ENCODE data around the gene TSNAX.
"Not testable (repeated sequence)": the region's sequence is repeated elsewhere in the genome, so short reads cannot be mapped to it uniquely, and the experiment has no call there.

Gene TSNAX

DNA sequence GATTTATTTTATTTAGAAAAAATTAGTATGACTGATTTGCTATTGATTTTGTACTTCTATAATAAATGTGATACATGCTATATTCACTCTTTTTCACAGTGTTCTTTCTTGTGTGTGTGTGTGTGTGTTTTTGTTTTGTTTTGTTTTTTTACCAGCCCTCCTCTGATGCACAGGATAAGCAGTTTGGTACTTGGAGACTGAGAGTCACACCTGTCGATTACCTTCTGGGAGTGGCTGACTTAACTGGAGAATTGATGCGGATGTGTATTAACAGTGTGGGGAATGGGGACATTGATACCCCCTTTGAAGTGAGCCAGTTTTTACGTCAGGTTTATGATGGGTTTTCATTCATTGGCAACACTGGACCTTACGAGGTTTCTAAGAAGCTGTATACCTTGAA is 35.9 kb downstream of the TSNAX start:
- no peak for DNase-seq

DNA sequence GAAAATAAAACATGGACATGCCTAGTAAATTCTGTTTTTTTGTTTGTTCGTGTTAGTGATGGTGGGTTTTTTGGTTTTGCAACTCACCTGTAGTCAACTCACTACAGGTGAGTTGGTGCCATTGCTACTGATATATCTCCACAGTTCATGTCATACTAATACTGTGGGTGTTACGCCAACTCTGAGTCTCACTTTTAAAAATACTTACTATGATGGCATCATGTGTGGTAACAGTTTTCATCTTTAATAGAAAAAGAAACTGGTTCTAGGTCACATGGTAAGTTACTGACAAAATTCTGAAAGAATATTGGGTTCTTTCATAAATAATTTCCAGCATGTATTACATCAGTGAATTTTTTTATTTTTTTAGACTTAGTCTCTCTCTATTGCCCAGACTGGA is 38.0 kb downstream of the TSNAX start:
- DNase-seq, result no peak

DNA sequence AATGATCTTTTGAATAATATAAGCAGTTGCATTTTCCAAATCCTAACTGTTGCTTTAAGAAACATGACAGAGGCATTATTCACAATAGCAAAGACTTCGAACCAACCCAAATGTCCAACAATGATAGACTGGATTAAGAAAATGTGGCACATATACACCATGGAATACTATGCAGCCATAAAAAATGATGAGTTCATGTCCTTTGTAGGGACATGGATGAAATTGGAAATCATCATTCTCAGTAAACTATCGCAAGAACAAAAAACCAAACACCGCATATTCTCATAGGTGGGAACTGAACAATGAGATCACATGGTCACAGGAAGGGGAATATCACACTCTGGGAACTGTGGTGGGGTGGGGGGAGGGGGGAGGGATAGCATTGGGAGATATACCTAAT is 41.8 kb downstream of the TSNAX start:
- DNase-seq, result not testable (repeated sequence)

DNA sequence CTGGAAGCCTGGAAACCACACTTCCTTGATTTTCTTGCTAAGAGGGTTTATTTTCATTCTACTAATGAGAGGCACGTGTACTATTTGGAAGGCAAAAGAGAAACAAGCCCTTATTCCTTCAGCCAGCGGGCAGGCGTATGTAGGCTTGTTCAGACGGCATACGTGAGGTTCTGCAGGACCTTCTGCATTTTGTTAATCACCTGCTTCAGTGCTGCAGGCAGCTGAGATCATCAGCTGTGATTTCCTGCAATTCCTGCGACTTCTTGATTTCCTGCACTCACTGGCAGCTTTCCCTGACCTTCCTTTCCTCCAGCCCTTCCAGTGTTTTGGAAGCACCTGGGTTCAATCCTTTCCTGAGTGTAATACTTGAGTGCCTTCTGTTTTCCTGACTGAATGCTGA is 43.4 kb downstream of the TSNAX start:
- DNase-seq, result no peak

DNA sequence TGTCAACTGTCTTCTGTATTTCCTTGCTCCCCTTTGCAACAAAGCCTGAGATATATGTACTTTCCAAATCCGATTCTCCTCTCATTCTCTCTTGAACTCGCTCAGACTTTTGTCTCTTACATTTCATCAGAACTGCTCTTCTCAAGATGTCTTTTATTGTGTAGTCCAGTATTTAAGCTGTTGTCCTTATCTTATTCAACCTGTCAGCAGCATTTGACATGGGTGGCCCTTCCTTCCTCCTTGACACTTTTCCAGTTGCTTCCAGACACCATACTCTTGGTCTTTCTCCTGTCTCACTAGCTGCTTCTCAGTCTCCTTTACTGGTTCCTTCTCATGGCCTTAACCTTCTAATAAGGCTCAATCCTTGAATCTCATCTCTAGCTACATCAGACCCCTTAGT is 47.0 kb downstream of the TSNAX start:
- DNase-seq, result no peak

DNA sequence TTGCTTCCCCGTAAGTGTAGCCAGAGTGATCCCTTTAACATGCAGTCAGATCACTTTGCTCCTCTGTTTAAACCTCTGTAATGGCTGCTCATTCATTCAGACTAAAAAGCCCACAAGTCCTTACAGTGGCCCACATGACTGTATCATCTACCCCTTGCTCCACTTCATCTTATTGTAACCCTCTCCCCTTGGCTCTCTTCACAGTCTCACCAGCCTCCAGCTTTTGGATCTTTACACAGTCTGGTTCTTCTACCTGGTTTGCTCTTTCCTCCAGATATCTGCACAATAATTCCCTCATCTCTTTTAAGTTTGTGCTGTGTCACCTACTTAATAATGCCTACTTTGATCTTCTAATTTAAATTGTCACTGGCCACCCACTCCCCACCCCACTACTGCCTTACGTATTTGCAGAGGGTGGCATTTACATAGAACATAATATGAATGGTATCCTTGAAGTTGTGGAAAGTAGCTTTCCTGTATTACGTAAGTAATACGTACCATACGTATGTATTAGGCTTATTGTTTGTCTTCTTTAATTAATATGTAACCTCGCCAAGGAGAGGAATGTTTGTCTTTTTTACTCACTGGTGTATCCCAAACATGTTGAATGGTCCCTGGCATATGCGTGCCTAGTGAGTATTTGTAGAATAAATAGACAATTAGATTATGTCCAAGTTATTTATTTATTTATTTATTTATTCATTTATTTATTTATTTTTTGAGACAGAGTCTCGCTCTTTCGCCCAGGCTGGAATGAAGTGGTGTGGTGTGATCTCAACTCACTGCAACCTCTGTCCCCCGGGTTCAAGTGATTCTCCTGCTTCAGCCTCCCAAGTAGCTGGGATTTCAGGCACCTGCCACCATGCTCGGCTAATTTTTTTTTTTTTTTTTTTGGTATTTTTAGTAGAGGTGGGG is 48.6 kb downstream of the TSNAX start:
- DNase-seq, result no peak

DNA sequence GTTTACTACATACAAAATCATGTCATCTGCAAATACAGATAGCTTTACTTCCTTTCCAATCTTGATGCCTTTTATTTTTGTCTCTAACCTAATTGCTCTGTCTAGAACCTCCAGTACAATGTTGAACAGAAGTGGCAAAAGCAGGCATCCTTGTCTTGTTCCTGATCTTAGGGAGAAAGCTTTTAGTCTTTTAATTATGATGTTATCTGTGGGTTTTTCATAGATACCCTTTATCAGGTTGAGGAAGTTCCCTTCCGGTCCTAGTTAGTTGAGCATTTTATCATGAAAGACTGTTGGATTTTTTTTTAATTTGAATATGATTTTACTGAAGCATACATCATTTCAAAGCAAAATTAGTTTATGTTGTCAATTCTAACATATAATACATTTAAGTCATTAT is 52.4 kb downstream of the TSNAX start:
- no peak for DNase-seq

DNA sequence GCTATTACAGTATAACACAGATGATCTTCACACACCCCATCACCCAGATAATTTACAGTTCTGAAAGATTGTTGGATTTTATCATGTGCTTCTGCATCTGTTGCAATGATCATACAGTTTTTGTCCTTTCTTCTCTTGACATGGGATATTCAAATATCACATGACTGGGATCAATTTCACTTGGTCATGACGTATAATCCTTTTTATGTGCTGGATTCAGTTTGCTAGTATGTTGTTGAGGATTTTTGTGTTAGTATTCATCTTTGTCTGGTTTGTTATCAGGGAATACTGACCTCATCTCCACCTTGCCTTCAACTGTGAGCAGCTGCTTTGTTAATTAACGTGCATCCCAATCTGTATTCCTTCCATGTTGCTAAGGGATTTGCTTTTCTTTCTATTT is 53.4 kb downstream of the TSNAX start:
- DNase-seq, result no peak

DNA sequence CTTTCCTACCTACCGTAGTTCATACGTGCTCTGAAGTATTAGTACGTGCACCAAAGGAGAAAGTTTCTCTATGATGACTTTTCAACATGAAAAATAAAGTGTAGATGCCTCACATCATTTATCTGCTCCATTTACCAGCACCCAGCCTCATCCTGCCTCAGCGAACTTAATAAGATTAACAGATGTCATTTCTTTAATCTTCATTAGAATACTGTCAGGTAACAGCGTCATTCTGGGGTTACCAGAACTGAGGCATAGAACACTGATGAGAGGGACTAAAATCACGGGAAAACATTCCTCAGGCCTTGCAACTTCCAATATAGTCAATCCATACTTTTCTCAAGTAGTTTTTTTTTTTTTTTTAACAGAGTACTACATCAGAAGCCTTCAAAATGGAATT is 54.9 kb downstream of the TSNAX start:
- DNase-seq, result no peak

DNA sequence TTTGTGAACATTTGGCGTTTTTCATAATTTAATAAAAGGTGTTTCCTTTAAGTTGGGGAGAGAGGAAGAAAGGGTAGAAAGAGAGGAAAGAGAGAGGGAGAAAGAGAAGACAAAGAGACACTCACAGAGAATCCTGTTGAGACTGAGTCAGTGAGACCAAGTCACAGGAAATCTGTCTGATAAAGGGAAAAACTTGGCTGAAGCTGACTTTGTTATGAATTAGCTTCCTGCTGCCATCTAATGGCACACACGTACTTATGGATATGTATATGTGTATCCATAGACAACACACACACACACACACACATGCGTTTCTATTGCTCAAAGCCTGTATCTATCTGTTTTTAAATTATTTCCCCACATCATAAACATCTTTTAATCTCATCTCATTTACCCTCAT is 55.6 kb downstream of the TSNAX start:
- peak; percentile 75 for DNase-seq

DNA sequence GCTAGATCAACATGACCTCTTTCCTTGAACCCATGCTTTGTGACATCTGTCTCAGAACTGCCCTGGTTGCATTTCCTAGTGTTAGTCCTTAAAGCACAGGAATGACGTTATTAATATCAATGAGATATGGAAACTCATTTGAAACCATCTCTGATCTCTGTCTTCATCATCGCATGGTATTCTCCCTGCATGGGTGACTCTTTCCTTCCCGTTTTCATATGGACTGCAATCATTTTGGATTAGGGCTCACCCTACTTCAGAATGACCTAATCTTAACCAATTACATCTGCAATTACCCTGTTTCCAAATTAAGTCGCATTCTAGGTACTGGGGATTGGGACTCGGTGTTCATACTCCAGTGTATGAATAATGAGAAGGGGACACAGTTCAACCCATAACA is 56.5 kb downstream of the TSNAX start:
- no peak for DNase-seq

DNA sequence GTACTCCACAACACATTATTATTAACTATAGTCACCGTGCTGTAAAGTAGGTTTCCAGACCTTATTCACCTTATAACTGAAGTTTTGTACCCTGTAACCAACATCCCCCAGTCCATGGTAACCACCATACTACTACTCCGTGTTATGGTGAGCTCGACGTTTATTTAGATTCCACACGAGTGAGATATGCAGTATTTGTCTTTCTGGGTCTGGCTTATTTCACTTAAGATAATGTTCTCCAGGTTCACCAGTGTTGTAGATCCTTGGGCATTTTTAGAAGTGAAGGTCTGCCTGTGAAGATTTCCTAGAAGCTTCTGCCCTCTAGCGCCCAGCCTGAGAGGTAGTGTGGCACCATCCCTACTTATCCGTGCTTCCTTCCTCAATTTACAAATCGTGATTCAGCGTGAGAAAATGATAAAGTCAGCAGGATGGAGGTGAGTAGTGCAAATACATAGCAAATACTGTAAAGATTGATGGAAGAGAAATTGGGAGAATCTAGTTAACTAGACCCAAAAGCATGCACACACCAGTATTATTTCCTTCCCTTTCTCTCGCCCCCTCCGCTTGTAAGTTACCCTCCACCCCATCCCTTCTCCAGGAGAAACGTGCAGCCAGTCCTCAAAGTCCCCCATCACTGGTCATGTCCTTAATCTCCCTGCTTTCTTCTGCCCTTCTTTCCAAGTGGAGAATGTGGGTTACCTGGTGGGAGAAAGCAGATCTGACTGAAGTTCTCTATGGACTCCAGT is 62.2 kb downstream of the TSNAX start:
- DNase-seq, result peak; percentile 61

DNA sequence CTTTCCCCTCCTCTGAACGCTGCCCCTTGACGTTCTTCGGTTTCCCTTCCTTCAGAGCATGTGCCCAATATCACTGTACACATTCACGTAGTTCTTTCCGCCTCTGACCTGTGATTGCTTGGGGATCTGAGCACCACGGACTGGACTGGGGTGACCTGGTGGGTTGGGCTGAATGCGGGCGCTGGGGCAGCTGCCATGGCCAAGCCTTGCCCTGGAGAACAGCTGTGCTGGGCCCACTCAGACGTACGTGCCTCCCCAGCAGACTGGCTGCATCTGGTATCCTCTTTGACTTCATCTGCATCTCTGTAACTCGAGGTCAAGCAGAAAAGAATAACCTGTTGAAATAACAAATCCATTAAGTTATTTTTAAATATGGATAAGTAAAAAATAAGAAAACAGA is 63.0 kb downstream of the TSNAX start:
- DNase-seq, result no peak

DNA sequence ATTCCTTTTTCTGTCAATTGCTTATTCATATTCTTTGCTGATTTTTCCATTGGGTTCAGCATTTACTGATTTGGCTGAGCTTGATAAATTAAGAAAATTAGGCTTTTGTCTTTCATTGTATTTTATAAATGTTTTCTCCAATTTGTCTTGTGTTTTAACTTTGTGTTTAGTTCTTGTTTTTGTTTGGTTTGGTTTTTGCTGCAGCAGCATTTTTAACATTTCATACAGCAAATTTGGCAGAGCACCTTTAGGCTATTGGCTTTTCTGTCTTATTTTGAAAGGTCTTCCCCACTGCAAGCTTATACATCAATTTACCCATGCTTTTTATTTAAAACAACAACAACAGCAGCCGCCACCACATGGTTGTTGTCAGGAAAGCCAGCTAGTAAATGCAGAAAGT is 64.3 kb downstream of the TSNAX start:
- DNase-seq, result no peak

DNA sequence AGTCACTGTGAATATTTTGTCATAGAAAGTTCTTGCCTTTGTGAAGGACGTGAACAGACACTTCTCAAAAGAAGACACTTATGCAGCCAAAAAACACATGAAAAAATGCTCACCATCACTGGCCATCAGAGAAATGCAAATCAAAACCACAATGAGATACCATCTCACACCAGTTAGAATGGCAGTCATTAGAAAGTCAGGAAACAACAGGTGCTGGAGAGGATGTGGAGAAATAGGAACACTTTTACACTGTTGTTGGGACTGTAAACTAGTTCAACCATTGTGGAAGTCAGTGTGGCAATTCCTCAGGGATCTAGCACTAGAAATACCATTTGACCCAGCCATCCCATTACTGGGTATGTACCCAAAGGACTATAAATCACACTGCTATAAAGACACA is 64.8 kb downstream of the TSNAX start:
- DNase-seq, result not testable (repeated sequence)

DNA sequence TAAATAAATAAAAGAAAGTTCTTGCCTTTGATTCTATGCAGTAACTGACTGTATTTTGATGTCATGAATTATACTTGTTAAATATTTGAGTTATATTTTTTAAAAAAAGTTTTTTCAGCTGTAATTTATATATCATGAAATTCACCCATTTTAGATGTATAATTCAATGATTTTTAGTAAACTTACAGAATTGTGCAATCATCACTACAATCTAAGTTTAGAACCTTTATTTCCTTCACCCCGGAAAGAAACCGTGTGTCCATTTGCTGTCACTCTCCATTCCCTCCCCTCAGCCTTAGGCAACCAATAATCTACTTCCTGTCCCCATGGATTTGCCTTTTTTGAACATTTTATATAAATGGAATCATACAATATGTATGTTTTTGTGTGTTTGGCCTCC is 65.7 kb downstream of the TSNAX start:
- DNase-seq, result no peak

DNA sequence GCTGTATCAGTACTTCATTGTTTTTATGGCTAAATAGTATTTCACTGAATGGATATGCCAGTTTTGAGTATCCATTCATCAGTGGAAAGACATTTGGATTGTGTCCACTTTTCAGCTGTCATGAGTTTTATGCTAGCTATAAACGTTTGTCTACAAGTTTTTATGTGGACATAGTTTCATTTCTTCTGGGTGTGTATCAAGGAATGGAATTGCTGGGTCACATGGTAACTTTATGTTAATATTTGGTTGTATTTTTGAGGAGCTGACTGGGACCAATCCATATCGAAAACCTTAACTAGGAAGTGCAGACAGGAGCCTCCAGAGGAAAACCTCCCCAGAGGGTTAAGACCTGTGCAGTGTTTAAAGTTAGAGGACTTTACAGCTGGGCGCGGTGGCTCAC is 66.3 kb downstream of the TSNAX start:
- no peak for DNase-seq

DNA sequence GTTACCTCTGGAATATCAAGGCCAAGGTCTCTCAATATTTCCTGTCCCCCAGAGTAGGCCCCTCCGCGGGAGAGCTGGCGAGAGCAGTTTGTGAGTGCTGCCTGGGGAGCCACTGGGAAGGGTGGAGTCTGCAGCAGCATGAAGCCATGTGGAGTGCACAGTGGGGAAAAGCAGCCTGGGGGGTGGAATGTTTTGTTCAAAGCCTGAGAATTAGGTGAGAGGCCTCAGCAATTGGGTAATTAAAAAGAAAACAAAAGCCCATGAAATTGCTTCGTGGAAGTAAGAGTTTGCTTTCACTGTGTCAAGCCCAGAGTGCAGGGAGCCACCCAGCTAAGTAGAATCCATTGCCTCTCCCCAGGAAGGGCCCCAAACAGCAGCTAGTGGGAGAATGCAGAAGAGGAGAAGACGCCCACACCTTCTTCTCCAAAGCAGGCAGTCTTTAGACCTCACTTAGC is 67.9 kb downstream of the TSNAX start:
- DNase-seq, result peak; percentile 22

DNA sequence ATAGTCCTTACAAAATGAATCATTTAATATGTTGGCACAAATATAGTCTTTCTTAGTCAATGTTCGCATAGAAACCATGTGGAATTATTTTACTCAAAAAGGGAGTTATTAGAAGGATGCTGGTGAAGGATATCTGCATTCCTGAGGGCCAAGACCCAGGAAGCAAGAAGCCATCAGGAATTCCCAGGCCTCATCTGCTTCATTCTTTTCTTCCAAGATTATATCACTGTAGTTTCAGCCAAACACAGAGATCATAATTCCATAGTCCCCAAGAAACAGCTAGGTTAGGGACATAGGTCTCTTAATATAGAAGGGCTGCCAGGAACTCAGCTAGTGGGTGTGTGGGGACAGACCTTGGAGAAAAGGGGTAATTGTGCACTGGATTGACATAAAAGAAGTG is 69.5 kb downstream of the TSNAX start:
- peak; percentile 9 for DNase-seq

DNA sequence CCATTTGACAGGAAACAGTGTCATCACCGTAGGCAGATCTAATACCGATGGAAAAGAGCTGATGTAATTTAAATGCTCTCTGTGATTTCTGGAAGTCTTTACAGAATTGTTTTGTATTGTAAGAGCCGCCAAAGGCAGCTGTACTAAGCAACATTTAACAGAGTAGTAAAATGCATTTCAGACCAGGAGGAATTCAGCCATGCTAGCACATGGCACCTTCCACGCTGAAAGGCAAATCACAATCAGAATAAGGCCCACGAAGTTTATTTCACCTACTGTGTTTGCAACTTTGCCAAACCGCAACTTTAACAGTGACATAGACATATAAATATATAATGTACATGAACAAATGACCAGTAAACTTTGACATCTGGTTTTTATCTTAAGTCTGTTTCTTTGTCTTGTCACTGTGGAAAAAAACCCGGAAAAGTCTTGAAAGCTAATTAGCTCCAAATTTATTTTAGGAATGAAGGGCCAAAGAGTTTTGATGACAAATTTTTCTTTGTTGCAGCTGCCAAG is 72.0 kb downstream of the TSNAX start:
- peak; percentile 60 for DNase-seq

DNA sequence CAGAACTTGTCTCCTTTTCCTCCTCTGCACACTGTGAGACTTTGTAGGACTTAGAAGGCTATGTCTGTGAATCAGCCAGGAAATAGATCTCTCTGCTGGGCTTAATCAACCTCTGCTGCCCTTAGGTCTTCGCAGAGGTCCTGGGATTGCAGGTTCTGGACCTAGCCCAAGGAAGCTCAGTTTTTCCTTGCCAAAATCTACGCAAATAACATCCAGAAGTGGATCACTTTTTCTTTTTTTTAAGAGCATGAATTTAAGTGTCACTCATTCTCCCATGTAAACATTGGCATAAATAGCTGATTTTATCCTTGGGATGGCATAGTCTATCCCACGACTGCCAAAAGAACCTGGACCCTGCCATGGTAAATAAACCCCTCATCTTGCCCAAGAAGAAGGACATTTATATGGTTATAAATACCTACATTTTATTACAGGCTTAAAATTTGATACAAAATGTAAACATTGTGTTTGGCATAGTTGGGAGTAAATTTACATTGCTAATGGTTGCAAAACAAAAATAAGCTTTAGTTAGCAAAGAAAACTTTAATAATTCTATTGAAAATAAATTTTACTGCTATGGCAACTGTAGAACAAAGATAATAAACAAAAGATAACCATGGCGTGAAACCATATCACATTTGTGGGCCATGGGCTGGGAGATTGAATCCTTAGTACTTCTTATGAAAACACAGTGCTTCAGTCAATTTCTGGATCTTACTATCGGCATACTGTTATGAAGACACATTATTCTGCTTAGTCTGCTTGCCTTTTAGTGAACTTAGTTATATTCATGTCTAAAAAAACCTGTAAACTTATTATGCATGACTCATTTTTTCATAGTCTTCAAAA is 73.6 kb downstream of the TSNAX start:
- no peak for DNase-seq

DNA sequence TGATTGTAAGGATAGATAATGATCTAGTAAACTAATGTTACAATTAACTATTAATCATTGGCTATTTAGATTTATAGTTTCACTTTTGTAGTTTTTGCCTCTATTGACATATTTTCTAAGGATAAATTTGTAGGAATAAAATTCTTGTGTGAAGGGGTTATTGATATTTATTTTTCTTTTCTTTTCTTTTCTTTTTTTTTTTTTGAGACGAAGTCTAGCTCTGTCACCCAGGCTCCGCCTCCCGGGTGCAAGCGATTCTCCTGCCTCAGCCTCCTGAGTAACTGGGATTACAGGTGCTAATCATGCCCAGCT is 74.2 kb downstream of the TSNAX start:
- no peak for DNase-seq

Data from fibroblast of skin of scalp (primary cell).